Naive thymus-derived CD8-positive, alpha-beta T cell (primary cell): ENCODE results near the gene ACBD4. TPM values are rescaled to one million over a fixed set of nuclear protein-coding genes. Genes with fewer than 3 reads are reported as not detected.
A peak's percentile ranks its signal among the peaks of the same experiment; 100 is the strongest.

Experiments used
- ATAC-seq, 2 donors: fragments of 150-1000 bp; cut with Tn5 transposase in 1 of 2; sonication (Bioruptor Pico), chemical (Tn5 transposase) in 1 of 2; 1 replicate in 1 of 2; 2 replicates in 1 of 2; pipeline ENCODE4 v1.10.0; 2021; ENCODE audit warnings: mild to moderate bottlenecking in 2 of 2, moderate library complexity in 2 of 2
- POLR2A ChIA-PET: fragments of 350-600 bp; sonication (Branson Sonifier 250); formaldehyde crosslinking; loops from one replicate; lab custom pipeline; 2021; ENCODE audit warnings: antibody characterized with exemption; lab: Charles Lee
- DNase-seq, 10 donors: peaks; one replicate each; pipeline versions ENCODE4 v3.0.0 to v3.0.0-alpha.2; 2020 to 2022
- H3K27ac Mint-ChIP-seq, 10 donors: one replicate each; pipeline ENCODE4 v1.8.0; 2020 to 2022; ENCODE audit warnings: mild to moderate bottlenecking in 10 of 10, mixed read lengths in 10 of 10, moderate library complexity in 4 of 10, inconsistent platforms in 1 of 10
- H3K27me3 Mint-ChIP-seq, 5 donors: one replicate each; pipeline ENCODE4 v1.8.0; 2021 to 2022; ENCODE audit warnings: mixed read lengths in 5 of 5
- H3K36me3 Mint-ChIP-seq, 3 donors: one replicate each; pipeline ENCODE4 v1.8.0; 2020 to 2022; ENCODE audit warnings: mixed read lengths in 3 of 3, mild to moderate bottlenecking in 2 of 3, inconsistent platforms in 1 of 3
- H3K4me1 Mint-ChIP-seq, 4 donors: one replicate each; pipeline ENCODE4 v1.8.0; 2021 to 2022; ENCODE audit warnings: mixed read lengths in 4 of 4
- H3K4me3 Mint-ChIP-seq, 10 donors: one replicate each; pipeline ENCODE4 v1.8.0; 2020 to 2022; ENCODE audit warnings: mild to moderate bottlenecking in 10 of 10, mixed read lengths in 10 of 10, moderate library complexity in 6 of 10, inconsistent platforms in 1 of 10
- H3K9me3 Mint-ChIP-seq, 9 donors: one replicate each; pipeline ENCODE4 v1.8.0; 2020 to 2022; ENCODE audit warnings: mixed read lengths in 9 of 9, mild to moderate bottlenecking in 3 of 9, inconsistent platforms in 1 of 9, moderate library complexity in 1 of 9
- polyA plus RNA-seq, 3 donors: library from polyadenylated mRNA; unstranded; fragments of 300-500 nt; fragmentation: Illumina TruSeq; gene quantifications; one replicate each; pipeline ENCODE4 v1.2.3, GENCODE V29; 2021
- total RNA-seq, 8 experiments: library from RNA in 2 of 8; stranded (reverse) in 2 of 8; gene quantifications; one replicate each; pipeline ENCODE4 v1.2.3 and lab custom pipeline; 2021 to 2026

ACBD4 gene
- total and polyA plus RNA-seq, 5 experiments from 2014 or later: 10.5 to 48.5 (median 17.4) TPM

GRCh38 chr17:45106582-45106981 lies 28.9 kb upstream of the ACBD4 start:
- DNase-seq: peak in 1 of 10 donors; percentile 13
- peaks cover 0 to 68% (median 2%) of the 10 kb centered on the region in 3 donors for H3K36me3 Mint-ChIP-seq
- H3K9me3 Mint-ChIP-seq: no peaks in the 10 kb centered on the region
- no peaks in the 10 kb centered on the region for H3K27me3 Mint-ChIP-seq
- H3K27ac Mint-ChIP-seq: peak overlapping the region in 1 of 10 donors; percentile 71
- H3K4me3 Mint-ChIP-seq: no peak overlapping the region
- peaks cover 0 to 5% (median under 1%) of the 10 kb centered on the region in 4 donors for H3K4me1 Mint-ChIP-seq
- POLR2A ChIA-PET: no interaction called here
- no peak for ATAC-seq

GRCh38 chr17:45107293-45108010 lies 28.0 kb upstream of the ACBD4 start:
- Mint-ChIP-seq H3K27ac (no peak overlapping the region), H3K27me3 (no peaks in the 10 kb centered on the region), H3K4me3 (no peak overlapping the region), H3K4me1 (peaks cover 0 to 3% (median under 1%) of the 10 kb centered on the region in 4 donors), H3K36me3 (peaks cover 0 to 59% (median 1%) of the 10 kb centered on the region in 3 donors), H3K9me3 (no peaks in the 10 kb centered on the region)
- DNase-seq (peak in 1 of 10 donors; percentile 50), ATAC-seq (no peak)
- POLR2A ChIA-PET: no interaction called here

- POLR2A ChIA-PET: no interaction called here
- Mint-ChIP-seq H3K27me3 (no peaks in the 10 kb centered on the region), H3K27ac (peak overlapping the region in 3 of 10 donors; percentile 9 to 57 (median 29)), H3K4me3 (no peak overlapping the region), H3K4me1 (peaks cover 0 to 2% (median under 1%) of the 10 kb centered on the region in 4 donors), H3K9me3 (no peaks in the 10 kb centered on the region), H3K36me3 (peaks cover 0 to 53% (median 0%) of the 10 kb centered on the region in 3 donors)
- peak in 1 of 10 donors; percentile 57 for DNase-seq
- ATAC-seq: no peak
These were observed 27.4 kb upstream of the ACBD4 start for GRCh38 chr17:45108051-45108450.

- peaks cover 0 to 45% (median 0%) of the 10 kb centered on the region in 3 donors for H3K36me3 Mint-ChIP-seq
- no peaks in the 10 kb centered on the region for H3K9me3 Mint-ChIP-seq
- H3K27ac Mint-ChIP-seq: peak overlapping the region in 5 of 10 donors; percentile 24 to 64 (median 57)
- ATAC-seq: no peak
- POLR2A ChIA-PET: no interaction called here
- peaks cover 0 to 2% (median under 1%) of the 10 kb centered on the region in 4 donors for H3K4me1 Mint-ChIP-seq
- no peaks in the 10 kb centered on the region for H3K27me3 Mint-ChIP-seq
- peak in 1 of 10 donors; percentile 42 for DNase-seq
- H3K4me3 Mint-ChIP-seq: no peak overlapping the region
These were observed 26.6 kb upstream of the ACBD4 start for GRCh38 chr17:45108595-45109521.

GRCh38 chr17:45110676-45111611 lies 24.5 kb upstream of the ACBD4 start:
- peaks cover 0 to 2% (median under 1%) of the 10 kb centered on the region in 4 donors for H3K4me1 Mint-ChIP-seq
- H3K27me3 Mint-ChIP-seq: no peaks in the 10 kb centered on the region
- no peak overlapping the region for H3K4me3 Mint-ChIP-seq
- POLR2A ChIA-PET: no interaction called here
- H3K9me3 Mint-ChIP-seq: no peaks in the 10 kb centered on the region
- no peak for DNase-seq
- no peak for ATAC-seq
- peak overlapping the region in 3 of 10 donors; percentile 13 to 72 (median 33) for H3K27ac Mint-ChIP-seq
- H3K36me3 Mint-ChIP-seq: peaks cover 0 to 24% (median 0%) of the 10 kb centered on the region in 3 donors

GRCh38 chr17:45111850-45112249 lies 23.6 kb upstream of the ACBD4 start:
- Mint-ChIP-seq H3K4me3 (no peak overlapping the region), H3K36me3 (peaks cover 0 to 15% (median 0%) of the 10 kb centered on the region in 3 donors), H3K9me3 (no peaks in the 10 kb centered on the region), H3K4me1 (peaks cover 0 to 2% (median under 1%) of the 10 kb centered on the region in 4 donors), H3K27me3 (no peaks in the 10 kb centered on the region), H3K27ac (no peak overlapping the region)
- no peak for ATAC-seq
- no peak for DNase-seq
- POLR2A ChIA-PET: no interaction called here

GRCh38 chr17:45112559-45113423 lies 22.7 kb upstream of the ACBD4 start:
- no peak overlapping the region for H3K4me3 Mint-ChIP-seq
- peaks cover 0 to 2% (median under 1%) of the 10 kb centered on the region in 4 donors for H3K4me1 Mint-ChIP-seq
- no peaks in the 10 kb centered on the region for H3K9me3 Mint-ChIP-seq
- ATAC-seq (no peak), DNase-seq (no peak)
- H3K27me3 Mint-ChIP-seq: no peaks in the 10 kb centered on the region
- H3K27ac Mint-ChIP-seq: no peak overlapping the region
- POLR2A ChIA-PET: no interaction called here
- peaks cover 0 to 9% (median 0%) of the 10 kb centered on the region in 3 donors for H3K36me3 Mint-ChIP-seq

GRCh38 chr17:45113424-45113754 lies 22.1 kb upstream of the ACBD4 start:
- Mint-ChIP-seq H3K36me3 (peaks cover 0 to 3% (median 0%) of the 10 kb centered on the region in 3 donors), H3K4me3 (no peak overlapping the region), H3K9me3 (no peaks in the 10 kb centered on the region), H3K27ac (no peak overlapping the region), H3K4me1 (peaks cover 0 to 2% (median under 1%) of the 10 kb centered on the region in 4 donors), H3K27me3 (no peaks in the 10 kb centered on the region)
- no peak for ATAC-seq
- POLR2A ChIA-PET: no interaction called here
- DNase-seq: no peak

GRCh38 chr17:45114117-45114932 lies 21.2 kb upstream of the ACBD4 start:
- H3K9me3 Mint-ChIP-seq: no peaks in the 10 kb centered on the region
- peaks cover 0 to 2% (median under 1%) of the 10 kb centered on the region in 4 donors for H3K4me1 Mint-ChIP-seq
- no peak overlapping the region for H3K4me3 Mint-ChIP-seq
- no peaks in the 10 kb centered on the region for H3K27me3 Mint-ChIP-seq
- POLR2A ChIA-PET: no interaction called here
- no peak for DNase-seq
- ATAC-seq: no peak
- no peak overlapping the region for H3K27ac Mint-ChIP-seq
- H3K36me3 Mint-ChIP-seq: peaks cover 0 to 2% (median 0%) of the 10 kb centered on the region in 3 donors

- no peak overlapping the region for H3K4me3 Mint-ChIP-seq
- POLR2A ChIA-PET: no interaction called here
- H3K27me3 Mint-ChIP-seq: no peaks in the 10 kb centered on the region
- H3K36me3 Mint-ChIP-seq: no peaks in the 10 kb centered on the region
- peak overlapping the region in 2 of 10 donors; percentile 32 to 39 for H3K27ac Mint-ChIP-seq
- H3K4me1 Mint-ChIP-seq: peaks cover 0 to 2% (median 0%) of the 10 kb centered on the region in 4 donors
- ATAC-seq: no peak
- no peak for DNase-seq
- no peaks in the 10 kb centered on the region for H3K9me3 Mint-ChIP-seq
These were observed 20.4 kb upstream of the ACBD4 start for GRCh38 chr17:45115015-45115625.
